Measurements from ENCODE around the gene STPG1.
"Not testable (repeated sequence)": the region's sequence is repeated elsewhere in the genome, so short reads cannot be mapped to it uniquely, and the experiment has no call there.

Gene STPG1

GRCh38 chr1:24413350-24414163, at the start of gene STPG1:
TSS of gene STPG1 (minus strand) at chr1:24413782. CDS start at chr1:24401388, 12,394 bp downstream.
- peak; percentile 90 to 100 for DNase-seq

GRCh38 chr1:24462128-24462527, 48.5 kb upstream of the STPG1 start:
- DNase-seq: not testable (repeated sequence)

GRCh38 chr1:24459551-24460266, 46.1 kb upstream of the STPG1 start:
- no peak for DNase-seq

GRCh38 chr1:24457866-24458265, 44.3 kb upstream of the STPG1 start:
- no peak for DNase-seq

- DNase-seq: no peak
Measured at GRCh38 chr1:24455272-24455671, 41.7 kb upstream of the STPG1 start.

GRCh38 chr1:24454673-24455072, 41.1 kb upstream of the STPG1 start:
- DNase-seq: peak in 1 of 2 donors; percentile 31

GRCh38 chr1:24452922-24453485, 39.4 kb upstream of the STPG1 start:
- DNase-seq: no peak

GRCh38 chr1:24451746-24452145, 38.2 kb upstream of the STPG1 start:
- no peak for DNase-seq

GRCh38 chr1:24450857-24451397, 37.3 kb upstream of the STPG1 start:
- DNase-seq: no peak

GRCh38 chr1:24450316-24450715, 36.7 kb upstream of the STPG1 start:
- DNase-seq: no peak

- not testable (repeated sequence) for DNase-seq
Measured at GRCh38 chr1:24446446-24446845, 32.9 kb upstream of the STPG1 start.

GRCh38 chr1:24443241-24443656, 29.7 kb upstream of the STPG1 start:
- no peak for DNase-seq

- DNase-seq: no peak
Measured at GRCh38 chr1:24442764-24443163, 29.2 kb upstream of the STPG1 start.

- no peak for DNase-seq
Measured at GRCh38 chr1:24441996-24442668, 28.6 kb upstream of the STPG1 start.

- DNase-seq: no peak
Measured at GRCh38 chr1:24441480-24441879, 27.9 kb upstream of the STPG1 start.

- DNase-seq: no peak
Measured at GRCh38 chr1:24440436-24440835, 26.9 kb upstream of the STPG1 start.

- DNase-seq: no peak
Measured at GRCh38 chr1:24438423-24438901, 24.9 kb upstream of the STPG1 start.

GRCh38 chr1:24437631-24438396, 24.2 kb upstream of the STPG1 start:
- DNase-seq: no peak

- DNase-seq: no peak
Measured at GRCh38 chr1:24435782-24436365, 22.3 kb upstream of the STPG1 start.

GRCh38 chr1:24427545-24427862, 13.9 kb upstream of the STPG1 start:
- DNase-seq: no peak

GRCh38 chr1:24426744-24427544, 13.4 kb upstream of the STPG1 start:
- no peak for DNase-seq
